Body of pancreas (tissue), 4 donors: ENCODE data around the gene DNAH11. TPM values are rescaled to one million over a fixed set of nuclear protein-coding genes. Genes with fewer than 3 reads are reported as not detected.

Source experiments
- ATAC-seq: fragments of 150-250 bp; one replicate; pipeline ENCODE4 v1.9.1; 2016
- DNase-seq, 4 donors: peaks; one replicate each; pipeline ENCODE4 v3.0.0-alpha.2; 2019
- H3K27ac ChIP-seq, 4 donors: fragments of 200-600 bp; sonication (generic); 1 replicate in 3 of 4; 2 replicates in 1 of 4; pipeline versions ENCODE4 v1.5.1 to v1.6.1; 2016 to 2019; ENCODE audit warnings: mild to moderate bottlenecking in 1 of 4, mixed read lengths in 1 of 4, moderate library complexity in 1 of 4
- H3K27me3 ChIP-seq, 2 donors: fragments of 200-600 bp; sonication (generic); one replicate each; pipeline ENCODE4 v1.6.0; 2016; ENCODE audit warnings: mild to moderate bottlenecking in 1 of 2
- H3K36me3 ChIP-seq, 2 donors: fragments of 200-600 bp; sonication (generic); replicated peaks in 1 of 2; 2 replicates each; pipeline ENCODE4 v1.5.1; 2016; ENCODE audit warnings: low read depth in 2 of 2; ENCODE audit not compliant: insufficient read depth in 1 of 2
- H3K4me1 ChIP-seq: fragments of 200-600 bp; sonication (generic); one replicate; pipeline ENCODE4 v1.6.0; 2016
- H3K4me3 ChIP-seq, 2 donors: fragments of 200-600 bp; sonication (generic); 1 replicate in 1 of 2; 2 replicates in 1 of 2; pipeline ENCODE4 v1.5.1; 2016 to 2019
- H3K9me3 ChIP-seq, 3 donors: fragments of 200-600 bp; sonication (generic); 1 replicate in 2 of 3; 2 replicates in 1 of 3; pipeline ENCODE4 v1.5.1; 2016
- CTCF ChIP-seq, 7 experiments: fragments of 450-650 bp in 4 of 7; fragments of 200-600 bp in 3 of 7; sonication (generic) in 3 of 7; IDR thresholded peaks; one replicate each; pipeline ENCODE4 v1.5.1; 2016 to 2019; ENCODE audit warnings: antibody characterized with exemption in 7 of 7
- POLR2A ChIP-seq, 3 donors: fragments of 450-650 bp; IDR thresholded peaks; one replicate each; pipeline ENCODE4 v1.6.1; 2016; ENCODE audit warnings: antibody characterized with exemption in 3 of 3, mild to moderate bottlenecking in 2 of 3
- WGBS, 2 donors: methylation state at CpG; one replicate each; pipeline ENCODE4 v1.1.5; 2017; 5-methylcytosine and 5-hydroxymethylcytosine counted together
- intact Hi-C: fragments of 100-400 bp; cut with DNase I; formaldehyde crosslinking; loops from one replicate; pipeline ENCODE4 v1.15.1; 2023
- total RNA-seq, 2 donors: library from RNA; depleted of rRNA; stranded (reverse); fragments of >200 nt; gene quantifications; one replicate each; pipeline ENCODE4 v1.1.0, GENCODE V29; 2016

DNAH11 gene
- total RNA-seq, 2 donors from 2014 or later = 0.52 to 0.99 TPM

- Histone ChIP-seq H3K36me3 (no peaks in the 10 kb centered on the region), H3K4me1 (no peaks in the 10 kb centered on the region), H3K9me3 (no peaks in the 10 kb centered on the region), H3K4me3 (no peak overlapping the region), H3K27ac (no peak overlapping the region), H3K27me3 (no peaks in the 10 kb centered on the region)
- 83 to 84% methylated on average over 4 of the region's 4 CpGs for WGBS, 2 donors
- intact Hi-C loops = loop anchor here (10.0 kb wide), 1 partner anchor 979 kb away; the partner anchor contains the start of gene SP8
- TF ChIP-seq CTCF (IDR thresholded peaks at IDR 0.05) = no peak
- TF ChIP-seq POLR2A (IDR thresholded peaks at IDR 0.05) = no peak
- ATAC-seq (no peak), DNase-seq (no peak)
Observed at GRCh38 chr7:21763818-21764217, 221.0 kb downstream of the DNAH11 start.

GRCh38 chr7:21766218-21766617 lies 223.4 kb downstream of the DNAH11 start:
- Histone ChIP-seq H3K36me3 (no peaks in the 10 kb centered on the region), H3K4me3 (no peak overlapping the region), H3K27me3 (no peaks in the 10 kb centered on the region), H3K4me1 (no peaks in the 10 kb centered on the region), H3K9me3 (no peaks in the 10 kb centered on the region), H3K27ac (no peak overlapping the region)
- intact Hi-C loops = loop anchor here (10.0 kb wide), 1 partner anchor 981 kb away; the partner anchor contains the start of gene SP8
- DNase-seq (no peak), ATAC-seq (no peak)
- no peak for TF ChIP-seq CTCF (IDR thresholded peaks at IDR 0.05)
- TF ChIP-seq POLR2A (IDR thresholded peaks at IDR 0.05) = no peak
- WGBS, 2 donors = 58 to 68% methylated on average over 2 of the region's 2 CpGs

- TF ChIP-seq POLR2A (IDR thresholded peaks at IDR 0.05) (no peak), CTCF (IDR thresholded peaks at IDR 0.05) (peak in 6 of 7 experiments; percentile 22 to 77 (median 62))
- H3K9me3 ChIP-seq = no peaks in the 10 kb centered on the region
- H3K4me1 ChIP-seq = no peaks in the 10 kb centered on the region
- no peak overlapping the region for H3K4me3 ChIP-seq
- intact Hi-C loops = loop anchor here (10.0 kb wide), 1 partner anchor 983 kb away; the partner anchor contains the start of gene SP8
- H3K36me3 ChIP-seq = no peaks in the 10 kb centered on the region
- 11% methylated on average over 6 of the region's 6 CpGs for WGBS, 2 donors
- ATAC-seq (peak; percentile 65), DNase-seq (peak; percentile 24 to 67 (median 52))
- no peak overlapping the region for H3K27ac ChIP-seq
- H3K27me3 ChIP-seq = no peaks in the 10 kb centered on the region
Observed at GRCh38 chr7:21767300-21767900, 224.6 kb downstream of the DNAH11 start.

- WGBS, 2 donors = 35 to 41% methylated on average over 5 of the region's 5 CpGs
- no peak for DNase-seq
- no peak for ATAC-seq
- Histone ChIP-seq H3K9me3 (no peaks in the 10 kb centered on the region), H3K36me3 (no peaks in the 10 kb centered on the region), H3K4me1 (no peaks in the 10 kb centered on the region), H3K4me3 (no peak overlapping the region), H3K27me3 (no peaks in the 10 kb centered on the region), H3K27ac (no peak overlapping the region)
- TF ChIP-seq CTCF (IDR thresholded peaks at IDR 0.05) (no peak), POLR2A (IDR thresholded peaks at IDR 0.05) (no peak)
- intact Hi-C loops = loop anchor here (10.0 kb wide), 1 partner anchor 983 kb away; the partner anchor contains the start of gene SP8
Observed at GRCh38 chr7:21768279-21768678, 225.4 kb downstream of the DNAH11 start.

- intact Hi-C loops = no loop called here
- no peak for ATAC-seq
- Histone ChIP-seq H3K9me3 (no peaks in the 10 kb centered on the region), H3K36me3 (no peaks in the 10 kb centered on the region), H3K4me1 (no peaks in the 10 kb centered on the region), H3K27ac (no peak overlapping the region), H3K27me3 (no peaks in the 10 kb centered on the region), H3K4me3 (no peak overlapping the region)
- no peak for DNase-seq
- 61 to 62% methylated on average over 5 of the region's 5 CpGs for WGBS, 2 donors
- TF ChIP-seq POLR2A (IDR thresholded peaks at IDR 0.05) (no peak), CTCF (IDR thresholded peaks at IDR 0.05) (no peak)
Observed at GRCh38 chr7:21771266-21771665, 228.4 kb downstream of the DNAH11 start.
